HEK293 (cell line): ENCODE data around the gene MORF4L1.

Experiments
- EGR2 ChIP-seq: fragments of 450-650 bp; formaldehyde crosslinking; IDR thresholded peaks from 2 replicates; pipeline ENCODE4 v1.5.1; 2016; ENCODE audit warnings: low read depth, missing biosample characterization, missing genetic modification characterization
- PBX3 ChIP-seq: sonication (generic); formaldehyde crosslinking; IDR thresholded peaks from 2 replicates; pipeline ENCODE4 v1.8.1; 2022; ENCODE audit warnings: mild to moderate bottlenecking, moderate library complexity, missing genetic modification reagents
- PRDM2 ChIP-seq: fragments of 450-650 bp; formaldehyde crosslinking; IDR thresholded peaks from 2 replicates; pipeline ENCODE4 v1.5.1; 2016; ENCODE audit warnings: missing biosample characterization, missing genetic modification characterization, borderline replicate concordance
- PRDM6 ChIP-seq: fragments of 450-650 bp; formaldehyde crosslinking; IDR thresholded peaks from 2 replicates; pipeline ENCODE4 v1.5.1; 2017; ENCODE audit warnings: missing biosample characterization, missing genetic modification characterization
- RBAK ChIP-seq: fragments of 450-650 bp; formaldehyde crosslinking; IDR thresholded peaks from 2 replicates; pipeline ENCODE4 v1.5.1; 2016; ENCODE audit warnings: missing biosample characterization, missing genetic modification characterization
- ZNF223 ChIP-seq: fragments of 450-650 bp; formaldehyde crosslinking; IDR thresholded peaks from 2 replicates; pipeline ENCODE4 v1.5.1; 2016; ENCODE audit warnings: missing biosample characterization, missing genetic modification characterization
- ZNF274 ChIP-seq, 2 experiments: fragments of 200-500 bp in 1 of 2; fragments of 450-650 bp in 1 of 2; sonication (Bioruptor generic) in 1 of 2; formaldehyde crosslinking in 1 of 2; IDR thresholded peaks; 2 replicates each; pipeline versions ENCODE4 v1.5.1 to v1.6.1; 2014 to 2016; ENCODE audit warnings: borderline replicate concordance in 1 of 2, inconsistent platforms in 1 of 2, low read length in 1 of 2, missing biosample characterization in 1 of 2, missing genetic modification characterization in 1 of 2
- ZNF280C ChIP-seq: fragments of 450-650 bp; formaldehyde crosslinking; IDR thresholded peaks from 2 replicates; pipeline ENCODE4 v1.5.1; 2016; ENCODE audit warnings: missing biosample characterization, missing genetic modification characterization
- ZNF324 ChIP-seq: fragments of 450-650 bp; formaldehyde crosslinking; IDR thresholded peaks from 2 replicates; pipeline ENCODE4 v1.5.1; 2016; ENCODE audit warnings: missing biosample characterization, missing genetic modification characterization
- ZNF362 ChIP-seq: fragments of 450-650 bp; formaldehyde crosslinking; IDR thresholded peaks from 2 replicates; pipeline ENCODE4 v1.5.1; 2016; ENCODE audit warnings: missing biosample characterization, missing genetic modification characterization
- ZNF37A ChIP-seq: fragments of 450-650 bp; IDR thresholded peaks from 2 replicates; pipeline ENCODE4 v1.5.1; 2018; ENCODE audit warnings: missing biosample characterization, missing genetic modification characterization
- ZNF394 ChIP-seq: fragments of 450-650 bp; formaldehyde crosslinking; IDR thresholded peaks from 2 replicates; pipeline ENCODE4 v1.5.1; 2016; ENCODE audit warnings: missing biosample characterization, missing genetic modification characterization, mild to moderate bottlenecking, moderate library complexity, borderline replicate concordance
- ZNF544 ChIP-seq: fragments of 450-650 bp; formaldehyde crosslinking; IDR thresholded peaks from 2 replicates; pipeline ENCODE4 v1.5.0; 2017; ENCODE audit warnings: missing biosample characterization, missing genetic modification characterization
- ZNF555 ChIP-seq: fragments of 450-650 bp; formaldehyde crosslinking; conservative IDR thresholded peaks from 2 replicates; pipeline ENCODE4 v1.5.1; 2017; ENCODE audit warnings: missing biosample characterization, mild to moderate bottlenecking, missing genetic modification characterization, inconsistent platforms
- ZNF585B ChIP-seq: fragments of 450-650 bp; formaldehyde crosslinking; IDR thresholded peaks from 2 replicates; pipeline ENCODE4 v1.5.1; 2016; ENCODE audit warnings: missing biosample characterization, missing genetic modification characterization
- ZNF658 ChIP-seq: fragments of 450-650 bp; formaldehyde crosslinking; IDR thresholded peaks from 2 replicates; pipeline ENCODE4; 2016; ENCODE audit warnings: missing biosample characterization, missing genetic modification characterization
- ZNF677 ChIP-seq: fragments of 450-650 bp; IDR thresholded peaks from 2 replicates; pipeline ENCODE4 v1.5.0; 2018; ENCODE audit warnings: missing biosample characterization, mild to moderate bottlenecking, missing genetic modification characterization, moderate library complexity
- ZNF701 ChIP-seq: fragments of 450-650 bp; formaldehyde crosslinking; IDR thresholded peaks from 2 replicates; pipeline ENCODE4 v1.5.1; 2016; ENCODE audit warnings: missing biosample characterization, missing genetic modification characterization
- ZNF768 ChIP-seq: fragments of 450-650 bp; formaldehyde crosslinking; IDR thresholded peaks from 2 replicates; pipeline ENCODE4 v1.5.1; 2018; ENCODE audit warnings: missing biosample characterization, mild to moderate bottlenecking, missing genetic modification characterization
- ZNF791 ChIP-seq: fragments of 450-650 bp; formaldehyde crosslinking; IDR thresholded peaks from 2 replicates; pipeline ENCODE4 v1.5.1; 2016; ENCODE audit warnings: missing biosample characterization, missing genetic modification characterization
- ZNF830 ChIP-seq: fragments of 450-650 bp; IDR thresholded peaks from 2 replicates; pipeline ENCODE4 v1.5.0; 2018; ENCODE audit warnings: missing biosample characterization, missing genetic modification characterization, low read depth, mild to moderate bottlenecking, moderate library complexity
- ZSCAN5A ChIP-seq: fragments of 450-650 bp; formaldehyde crosslinking; IDR thresholded peaks from 2 replicates; pipeline ENCODE4 v1.5.1; 2016; ENCODE audit warnings: missing biosample characterization, missing genetic modification characterization
- ZXDB ChIP-seq: fragments of 450-650 bp; formaldehyde crosslinking; IDR thresholded peaks from 2 replicates; pipeline ENCODE4 v1.5.1; 2016; ENCODE audit warnings: missing biosample characterization, missing genetic modification characterization

The MORF4L1 gene

GRCh38 chr15:78909791-78910228 is 37.1 kb downstream of the MORF4L1 start (continued):
- TF ChIP-seq ZNF280C (tag by site-specific recombination) (no peak), RBAK (tag by site-specific recombination) (no peak), ZNF544 (tag by site-specific recombination) (no peak), ZNF830 (tag by site-specific recombination) (no peak), ZXDB (tag by site-specific recombination) (no peak), PRDM6 (tag by site-specific recombination) (no peak), ZNF701 (no peak), ZNF362 (tag by site-specific recombination) (no peak), ZSCAN5A (tag by site-specific recombination) (no peak), ZNF37A (tag by site-specific recombination) (no peak), PRDM2 (tag by site-specific recombination) (no peak), ZNF223 (tag by site-specific recombination) (no peak), ZNF274 (IDR thresholded peaks at IDR 0.05; ENCODE audit: low read length) (no peak), ZNF274 (tag by site-specific recombination; IDR thresholded peaks at IDR 0.05; ENCODE audit: borderline replicate concordance) (no peak), ZNF658 (tag by site-specific recombination) (no peak), ZNF768 (no peak), ZNF585B (tag by site-specific recombination) (no peak), PBX3 (CRISPR knock-in tag) (no peak), ZNF324 (tag by site-specific recombination) (no peak), ZNF677 (tag by site-specific recombination) (no peak), EGR2 (tag by site-specific recombination) (peak; percentile 73; the same call in 1 of the 2 replicates), ZNF394 (tag by site-specific recombination) (no peak), ZNF791 (tag by site-specific recombination) (no peak), ZNF555 (tag by site-specific recombination) (no peak)
